HG02571 (cell line): ENCODE measurements around the gene RPS2.
A peak's percentile ranks its signal among the peaks of the same experiment; 100 is the strongest.

Experiments used
- ATAC-seq: cut with Tn5 transposase; IDR thresholded peaks from one replicate; pipeline ENCODE4 v1.9.1; 2021; ENCODE audit warnings: mild to moderate bottlenecking, moderate library complexity; ENCODE audit not compliant: unreplicated experiment

Gene RPS2

GRCh38 chr16:1999866-2000514, 35.4 kb upstream of the RPS2 start:
- ATAC-seq = no peak

DNA sequence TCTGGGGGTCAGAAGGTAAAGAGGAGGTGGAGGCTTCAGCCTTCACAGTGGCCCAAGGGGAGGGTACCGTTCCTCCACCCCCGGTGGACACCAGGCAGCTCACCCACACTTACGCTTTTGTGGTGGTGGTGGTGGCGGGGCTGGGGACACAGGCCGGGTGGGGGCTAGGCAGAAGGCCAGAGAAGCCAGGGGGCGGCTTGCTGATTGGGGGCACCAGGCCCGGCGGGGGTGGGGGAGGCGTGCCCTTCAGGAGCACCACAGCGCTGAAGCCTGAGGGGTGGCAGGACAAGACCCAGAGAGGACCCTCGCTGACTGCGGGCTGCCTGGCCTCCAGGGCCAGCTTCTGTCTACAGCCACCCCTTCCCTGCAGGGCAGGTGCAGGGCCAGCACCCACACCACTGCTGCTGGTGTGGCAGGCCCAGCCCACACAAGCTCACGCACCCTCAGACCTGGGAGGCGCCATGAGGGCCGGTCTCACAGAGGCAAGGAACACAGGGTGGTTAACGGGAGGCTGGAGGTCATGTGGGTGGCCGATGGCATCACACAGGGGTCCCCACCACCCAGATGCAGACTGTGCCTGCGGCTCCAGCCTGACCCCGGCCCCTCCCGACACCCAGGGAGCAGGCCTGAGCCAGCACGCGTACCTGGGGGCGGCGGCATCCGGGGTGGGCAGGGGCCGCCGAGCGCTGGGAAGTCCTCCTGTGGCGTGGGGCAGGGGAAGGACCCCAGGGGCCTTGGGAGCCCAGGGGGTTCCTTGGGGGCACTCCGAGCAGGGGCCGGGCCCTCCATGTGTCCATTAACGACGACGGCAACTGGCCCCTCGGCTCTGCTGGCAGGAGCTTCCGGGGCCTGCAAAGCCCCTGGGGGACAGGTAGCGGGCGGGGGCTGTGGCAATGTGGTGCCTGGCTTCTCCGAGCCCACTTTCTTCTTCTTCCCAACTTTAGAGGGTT, 34.5 kb upstream of the RPS2 start:
- no peak for ATAC-seq

GRCh38 chr16:1998360-1998835, 33.8 kb upstream of the RPS2 start:
- ATAC-seq = no peak

DNA sequence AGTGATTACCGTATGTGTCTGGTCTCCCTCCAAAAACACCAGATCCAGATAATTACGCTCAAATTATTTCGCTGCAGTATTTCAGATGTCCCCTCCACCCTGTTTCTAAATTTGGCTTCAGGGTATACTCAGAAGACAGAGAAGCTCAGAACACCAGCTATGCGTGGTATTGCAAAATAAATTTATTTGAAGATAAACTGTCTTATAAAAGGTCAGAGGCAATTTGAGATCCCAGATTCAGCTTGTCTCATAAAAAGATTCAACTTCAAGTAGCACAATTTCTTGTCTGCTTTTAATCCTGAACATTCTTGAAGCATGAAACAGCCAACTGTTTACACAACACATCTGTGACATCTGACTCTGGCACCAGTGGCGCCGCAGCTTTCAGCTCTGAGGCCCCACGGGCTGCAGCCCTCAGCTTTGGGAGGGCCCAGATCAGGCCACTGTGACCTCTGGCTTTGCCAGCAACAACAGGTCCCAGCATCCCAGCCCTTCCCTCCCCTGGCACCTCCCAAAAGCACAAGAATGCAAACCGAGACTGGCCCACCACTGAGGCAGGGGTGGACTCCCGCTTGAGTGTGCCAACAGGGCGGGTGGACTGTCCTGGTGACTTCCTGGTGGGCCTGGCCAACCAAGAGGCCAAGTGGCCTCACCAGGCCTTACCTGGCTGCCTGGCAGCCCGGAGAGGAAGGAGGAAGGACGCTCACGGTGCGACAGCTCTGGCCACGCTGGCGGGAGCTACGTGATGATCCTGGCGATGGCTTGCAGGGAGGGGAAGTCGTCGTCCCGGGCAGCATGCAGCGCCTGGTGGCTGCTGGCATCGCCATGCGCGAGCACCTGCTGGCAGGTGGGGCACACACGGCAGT, 33.1 kb upstream of the RPS2 start:
- ATAC-seq = no peak

DNA sequence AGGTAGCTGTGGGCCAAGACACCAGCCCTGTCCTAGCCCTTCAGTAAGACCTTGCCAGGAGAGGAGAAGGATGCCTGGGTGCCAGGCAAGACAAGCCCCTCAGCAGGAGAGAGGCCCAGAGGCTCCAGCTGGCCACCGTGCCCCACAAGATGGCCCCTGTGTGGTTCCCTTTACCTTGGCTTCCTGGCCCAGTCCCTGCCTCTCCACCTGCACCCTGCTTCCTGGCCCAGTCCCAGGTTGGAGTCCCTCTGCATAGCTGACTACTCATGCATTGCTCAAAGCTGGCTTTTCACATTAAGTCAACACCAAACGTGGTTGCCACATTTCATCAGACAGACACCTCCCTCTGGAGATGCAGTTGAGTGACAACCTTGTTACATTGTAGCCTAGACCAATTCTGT, 29.1 kb upstream of the RPS2 start:
- ATAC-seq = no peak

GRCh38 chr16:1992704-1993317, 28.2 kb upstream of the RPS2 start:
- ATAC-seq = no peak

- peak; percentile 46 for ATAC-seq
These were observed 27.5 kb upstream of the RPS2 start for GRCh38 chr16:1991948-1992703.

GRCh38 chr16:1991588-1991947, 26.9 kb upstream of the RPS2 start:
- ATAC-seq = no peak

DNA sequence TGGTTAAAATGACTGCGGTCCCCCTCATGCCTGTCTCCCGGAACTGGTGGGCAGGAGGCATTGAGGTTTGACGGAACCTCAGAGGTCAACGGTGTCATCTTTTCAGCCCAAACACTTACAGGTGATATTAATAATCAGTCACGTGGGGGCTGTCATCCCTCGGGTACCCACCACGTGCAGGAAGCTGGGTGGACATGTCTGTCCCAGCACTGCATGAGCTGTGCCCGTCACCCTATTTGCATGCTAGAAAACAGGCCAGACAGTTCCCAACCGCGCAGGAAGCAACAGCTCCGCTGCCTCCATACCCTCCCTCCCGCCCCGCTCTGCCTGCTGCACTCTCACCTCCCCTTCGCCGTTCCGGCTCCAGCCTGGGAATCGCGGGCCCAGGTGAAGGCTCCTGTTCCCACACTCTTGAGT, 26.5 kb upstream of the RPS2 start:
- ATAC-seq = no peak

DNA sequence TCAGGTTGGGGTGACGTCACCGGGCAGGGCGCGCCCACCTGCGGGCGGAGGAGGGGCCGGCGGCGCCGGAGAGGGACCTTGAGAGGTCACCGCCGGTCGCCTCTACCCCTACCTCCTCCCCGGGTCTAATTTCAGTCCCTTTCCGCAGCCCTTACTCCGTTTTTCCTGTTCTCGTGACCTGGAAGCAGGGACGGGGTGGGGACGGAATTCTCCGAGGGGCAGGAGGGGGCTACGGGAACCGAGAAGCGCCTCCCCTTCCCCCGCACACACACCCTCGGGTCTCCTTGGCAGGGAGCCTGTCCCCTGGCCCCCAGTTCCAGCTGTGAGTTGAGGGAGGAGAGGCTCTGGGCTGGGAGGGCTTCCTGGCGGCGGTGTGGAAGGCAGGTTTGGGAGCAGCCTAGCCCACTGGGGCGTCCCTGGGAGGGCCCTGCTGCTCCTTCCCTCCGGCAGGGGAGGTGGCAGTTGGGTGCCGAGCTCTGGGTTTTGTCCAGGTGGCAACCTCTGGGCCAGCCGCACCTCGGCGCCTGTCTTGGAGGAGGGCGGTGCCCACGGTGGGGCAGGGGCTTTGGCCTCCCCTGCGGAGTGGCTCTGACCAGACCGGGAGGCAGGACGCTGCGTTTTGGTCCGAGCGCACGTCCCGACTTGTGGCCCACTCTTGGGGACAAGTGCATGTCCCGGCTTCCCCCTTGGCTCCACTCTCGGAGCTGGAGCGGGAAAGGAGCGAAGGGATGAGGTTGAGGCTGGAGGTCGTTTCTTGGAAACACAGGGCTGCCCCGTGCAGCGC, 25.9 kb upstream of the RPS2 start:
- ATAC-seq = no peak

- no peak for ATAC-seq
These were observed 25.4 kb upstream of the RPS2 start for GRCh38 chr16:1990101-1990350.

DNA sequence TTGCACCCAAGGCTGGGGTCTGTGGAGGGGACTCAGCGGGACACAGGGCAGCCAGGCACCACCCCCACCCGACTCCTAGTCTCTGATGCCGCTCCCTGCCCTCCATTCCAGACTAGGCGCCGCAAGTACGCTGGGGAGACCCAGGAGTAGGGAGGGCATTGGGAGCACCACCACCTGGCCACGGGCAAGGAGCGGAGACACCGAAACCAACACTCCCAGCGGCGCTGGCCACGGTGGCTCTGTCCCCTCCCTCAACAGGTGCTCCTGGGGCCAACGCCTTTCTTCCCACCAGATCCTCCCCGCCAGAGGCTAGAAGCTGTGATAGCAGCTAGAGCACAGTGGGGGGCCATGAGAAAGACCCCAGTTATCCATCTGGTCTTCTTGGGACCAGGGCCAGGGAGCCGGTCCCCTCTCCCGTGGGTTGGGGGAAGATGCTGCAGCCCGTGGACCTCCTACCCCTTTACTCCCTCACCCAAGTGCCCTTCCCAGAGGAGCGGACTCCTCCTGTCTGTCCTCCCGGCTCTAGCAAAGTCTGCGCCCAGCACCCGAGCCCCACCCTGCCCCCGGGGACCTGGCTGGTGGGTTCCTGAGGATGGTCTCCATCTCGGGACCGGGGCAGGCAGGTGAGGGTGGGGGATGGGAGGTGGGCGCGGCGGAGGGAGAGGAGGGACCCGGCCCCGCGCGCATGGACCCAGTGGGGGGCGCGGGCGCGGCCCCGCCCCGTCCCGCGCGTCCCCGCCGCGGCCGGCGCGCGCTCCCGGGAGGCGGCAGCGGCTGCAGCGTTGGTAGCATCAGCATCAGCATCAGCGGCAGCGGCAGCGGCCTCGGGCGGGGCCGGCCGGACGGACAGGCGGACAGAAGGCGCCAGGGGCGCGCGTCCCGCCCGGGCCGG, 24.8 kb upstream of the RPS2 start, which contains the start of gene SYNGR3:
TSS of gene SYNGR3 (plus strand) at position 762 of the 892 bp plus-strand sequence. CDS start 133 bp downstream, outside the sequence.
- ATAC-seq = no peak

GRCh38 chr16:1987198-1987597, 22.6 kb upstream of the RPS2 start:
- no peak for ATAC-seq

DNA sequence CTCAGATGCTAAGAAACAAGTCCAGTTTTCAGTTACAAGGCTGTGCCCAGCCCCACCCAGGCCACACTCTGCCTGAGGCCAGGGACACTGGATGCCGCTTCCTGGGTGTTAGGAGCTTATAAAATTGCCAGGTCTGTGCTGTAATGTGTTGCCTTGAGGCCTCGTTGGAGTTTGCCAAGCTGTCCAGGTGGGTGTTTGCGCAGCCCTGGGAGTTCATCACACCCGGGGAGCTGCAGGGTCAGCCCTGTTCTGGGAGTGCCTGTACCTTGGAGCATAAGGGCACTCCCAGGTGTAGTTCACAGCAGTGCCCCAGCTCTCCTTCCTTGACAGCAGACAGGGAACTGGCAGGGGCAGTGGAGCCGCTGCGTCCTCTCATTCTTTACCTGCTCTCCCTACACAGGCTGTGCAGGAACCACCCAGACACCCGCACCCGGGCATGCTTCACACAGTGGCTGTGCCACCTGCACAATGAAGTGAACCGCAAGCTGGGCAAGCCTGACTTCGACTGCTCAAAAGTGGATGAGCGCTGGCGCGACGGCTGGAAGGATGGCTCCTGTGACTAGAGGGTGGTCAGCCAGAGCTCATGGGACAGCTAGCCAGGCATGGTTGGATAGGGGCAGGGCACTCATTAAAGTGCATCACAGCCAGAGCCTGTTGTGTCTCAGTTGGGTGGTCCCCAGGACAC, 21.0 kb upstream of the RPS2 start:
- ATAC-seq = no peak

GRCh38 chr16:1984347-1985225, 20.0 kb upstream of the RPS2 start:
- no peak for ATAC-seq

GRCh38 chr16:1983544-1984346, 19.1 kb upstream of the RPS2 start, which contains the start of gene GFER:
Gene GFER (plus strand): TSS chr16:1984193. CDS start chr16:1984219, 26 bp downstream.
- ATAC-seq = peak; percentile 69
